ENCODE data around the gene RPL15. TPM values are rescaled to one million over a fixed set of nuclear protein-coding genes. Genes with fewer than 3 reads are reported as not detected.

RPL15 gene
- 1,000 to 10,000 TPM; 2,011 to 2,129 TPM for total RNA-seq
- polyA plus RNA-seq (2013, experiment 1 of 2): 3,347 TPM
- polyA plus RNA-seq (2013, experiment 2 of 2): 3,114 TPM
- long read RNA-seq, experiment 1, transcript RPL15-202 (3 exons, 820 nt): major isoform, 419 of 888 reads
- long read RNA-seq, experiment 1, transcript RPL15-201 (4 exons, 2,730 nt): minor isoform, 272 of 888 reads
- long read RNA-seq, experiment 1, transcript RPL15-208 (4 exons, 1,063 nt): minor isoform, 52 of 888 reads
- long read RNA-seq, experiment 1, transcript RPL15-212 (2 exons, 1,785 nt): minor isoform, 18 of 888 reads
- long read RNA-seq, experiment 1, partial matches to known transcripts: 57 of 888 reads
- long read RNA-seq, experiment 1, other reads (novel, unspliced or antisense): 54 of 888 reads
- long read RNA-seq, experiment 2, transcript RPL15-208 (4 exons, 1,063 nt): minor isoform, 91 of 705 reads
- long read RNA-seq, experiment 2, transcript RPL15-215 (4 exons, 824 nt): minor isoform, 21 of 705 reads
- long read RNA-seq, experiment 2, transcript RPL15-202 (3 exons, 820 nt): minor isoform, 25 of 705 reads
- long read RNA-seq, experiment 2, transcript RPL15-201 (4 exons, 2,730 nt): major isoform, 534 of 705 reads
- long read RNA-seq, experiment 2, partial matches to known transcripts: 2 of 705 reads
- long read RNA-seq, experiment 2, other reads (novel, unspliced or antisense): 22 of 705 reads
- long read RNA-seq, experiment 3, transcript RPL15-208 (4 exons, 1,063 nt): minor isoform, 98 of 2,043 reads
- long read RNA-seq, experiment 3, transcript RPL15-201 (4 exons, 2,730 nt): major isoform, 1,763 of 2,043 reads
- long read RNA-seq, experiment 3, transcript RPL15-215 (4 exons, 824 nt): minor isoform, 44 of 2,043 reads
- long read RNA-seq, experiment 3, transcript RPL15-202 (3 exons, 820 nt): minor isoform, 79 of 2,043 reads
- long read RNA-seq, experiment 3, partial matches to known transcripts: 5 of 2,043 reads
- long read RNA-seq, experiment 3, other reads (novel, unspliced or antisense): 32 of 2,043 reads
- long read RNA-seq, experiment 4, transcript RPL15-201 (4 exons, 2,730 nt): major isoform, 1,223 of 1,631 reads
- long read RNA-seq, experiment 4, transcript RPL15-208 (4 exons, 1,063 nt): minor isoform, 141 of 1,631 reads
- long read RNA-seq, experiment 4, transcript RPL15-215 (4 exons, 824 nt): minor isoform, 149 of 1,631 reads
- long read RNA-seq, experiment 4, transcript RPL15-202 (3 exons, 820 nt): minor isoform, 39 of 1,631 reads
- long read RNA-seq, experiment 4, partial matches to known transcripts: 53 of 1,631 reads
- long read RNA-seq, experiment 4, other reads (novel, unspliced or antisense): 10 of 1,631 reads

DNA sequence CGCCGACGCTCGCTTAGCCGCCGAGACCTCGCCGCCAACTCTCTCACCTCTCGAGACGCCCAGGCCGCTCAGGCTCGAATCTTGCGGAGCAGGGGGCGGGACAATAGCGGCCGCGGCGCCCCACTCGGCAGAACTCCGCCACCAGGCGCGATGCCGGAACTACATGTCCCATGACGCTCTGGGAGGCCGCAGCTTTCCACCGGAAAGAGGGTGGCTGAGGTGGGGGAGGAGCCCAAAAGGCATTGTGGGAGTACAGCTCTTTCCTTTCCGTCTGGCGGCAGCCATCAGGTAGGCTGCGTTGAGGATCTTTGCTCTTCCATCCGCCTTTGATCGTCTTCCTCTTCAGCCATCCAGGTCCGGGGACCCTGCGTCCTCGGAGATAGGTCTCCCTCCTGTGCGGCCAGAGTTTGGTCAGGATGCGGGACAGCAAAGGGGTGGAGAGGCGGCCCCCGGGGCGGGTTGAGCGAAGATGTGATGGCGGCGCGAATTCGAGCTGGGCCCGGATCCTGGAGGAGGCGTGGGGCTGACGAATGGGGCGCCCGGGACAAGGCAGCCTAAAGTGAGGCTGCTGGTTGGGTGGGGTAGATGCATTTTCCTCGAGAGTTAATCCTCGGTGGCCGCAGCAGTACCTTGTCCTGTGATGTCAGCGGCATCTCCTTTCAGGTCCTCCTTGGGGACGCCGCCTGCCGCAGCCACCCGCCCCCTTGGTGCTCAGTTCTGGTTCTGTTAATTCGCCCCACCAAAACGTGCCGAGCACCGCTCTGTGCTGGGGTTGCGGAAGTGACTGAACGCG, at the start of gene RPL15, which contains the start of gene NKIRAS1:
Gene RPL15 (plus strand): TSS at position 247 of the 793 bp plus-strand sequence. CDS start 728 bp downstream, outside the sequence.
Gene NKIRAS1 (minus strand): TSS at position 105 of the 793 bp plus-strand sequence. CDS start 6,086 bp downstream, outside the sequence.
- H3K9me3 Mint-ChIP-seq: no peaks in the 10 kb centered on the region
- 0% methylated on average over 28 to 64 of the region's 64 CpGs for WGBS, 2 experiments (ENCODE audit: insufficient coverage in 1 of 2, insufficient read length in 1 of 2)
- peaks cover 2% of the 10 kb centered on the region for H3K27me3 Mint-ChIP-seq (ENCODE audit: insufficient read depth)
- H3K4me1 ChIP-seq (ENCODE audit: control insufficient read depth, insufficient read depth, low read length): no peaks in the 10 kb centered on the region
- H3K27ac ChIP-seq (ENCODE audit: low read depth, low read length): peak within 1 kb of the TSS; percentile 85
- peaks cover 34% of the 10 kb centered on the region for H3K4me1 Mint-ChIP-seq
- H3K9me3 ChIP-seq (ENCODE audit: control insufficient read depth, low read length): no peaks in the 10 kb centered on the region
- peaks cover 36% of the 10 kb centered on the region for H3K36me3 ChIP-seq (ENCODE audit: control insufficient read depth, insufficient read depth, low read length)
- peaks cover 39% of the 10 kb centered on the region for H3K36me3 Mint-ChIP-seq (ENCODE audit: low read depth)
- TF ChIP-seq, protein P1, sequence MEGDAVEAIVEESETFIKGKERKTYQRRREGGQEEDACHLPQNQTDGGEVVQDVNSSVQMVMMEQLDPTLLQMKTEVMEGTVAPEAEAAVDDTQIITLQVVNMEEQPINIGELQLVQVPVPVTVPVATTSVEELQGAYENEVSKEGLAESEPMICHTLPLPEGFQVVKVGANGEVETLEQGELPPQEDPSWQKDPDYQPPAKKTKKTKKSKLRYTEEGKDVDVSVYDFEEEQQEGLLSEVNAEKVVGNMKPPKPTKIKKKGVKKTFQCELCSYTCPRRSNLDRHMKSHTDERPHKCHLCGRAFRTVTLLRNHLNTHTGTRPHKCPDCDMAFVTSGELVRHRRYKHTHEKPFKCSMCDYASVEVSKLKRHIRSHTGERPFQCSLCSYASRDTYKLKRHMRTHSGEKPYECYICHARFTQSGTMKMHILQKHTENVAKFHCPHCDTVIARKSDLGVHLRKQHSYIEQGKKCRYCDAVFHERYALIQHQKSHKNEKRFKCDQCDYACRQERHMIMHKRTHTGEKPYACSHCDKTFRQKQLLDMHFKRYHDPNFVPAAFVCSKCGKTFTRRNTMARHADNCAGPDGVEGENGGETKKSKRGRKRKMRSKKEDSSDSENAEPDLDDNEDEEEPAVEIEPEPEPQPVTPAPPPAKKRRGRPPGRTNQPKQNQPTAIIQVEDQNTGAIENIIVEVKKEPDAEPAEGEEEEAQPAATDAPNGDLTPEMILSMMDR (conservative IDR thresholded peaks at IDR 0.05): peak; percentile 66
- H3K9ac ChIP-seq (ENCODE audit: extremely low read depth, low read length, poor library complexity, severe bottlenecking): peak within 1 kb of the TSS; percentile 88
- peak; percentile 99 for DNase-seq
- H3K4me3 Mint-ChIP-seq: peak within 1 kb of the TSS; percentile 100
- peak within 1 kb of the TSS; percentile 95 for H3K4me3 ChIP-seq (ENCODE audit: low read length)
- H3K27me3 ChIP-seq (ENCODE audit: control insufficient read depth, insufficient read depth, low read length, poor library complexity, severe bottlenecking): no peaks in the 10 kb centered on the region
- H3K27ac Mint-ChIP-seq: peak within 1 kb of the TSS; percentile 99

DNA sequence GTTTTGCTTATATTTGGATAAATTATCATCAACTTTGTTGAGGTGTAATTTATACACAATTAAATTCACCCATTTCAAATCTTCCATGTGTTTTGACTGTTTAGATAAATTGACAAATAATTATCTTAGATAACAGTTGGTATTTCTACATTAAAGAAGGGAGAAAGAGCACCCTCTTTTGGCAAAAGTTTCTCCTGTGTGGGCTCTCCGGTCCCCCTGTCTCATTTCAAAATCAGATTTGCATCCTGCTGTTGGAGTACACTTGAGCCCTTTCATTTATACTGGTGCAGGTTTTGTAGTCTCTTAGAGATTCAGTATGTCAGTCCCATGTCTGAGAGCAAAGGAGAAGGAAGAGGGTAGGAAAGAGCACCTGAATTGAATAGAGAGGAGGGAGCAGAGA, 49.5 kb upstream of the RPL15 start:
- no peak for DNase-seq
- H3K9me3 ChIP-seq (ENCODE audit: control insufficient read depth, low read length): peaks cover 9% of the 10 kb centered on the region
- peaks cover 12% of the 10 kb centered on the region for H3K4me1 ChIP-seq (ENCODE audit: control insufficient read depth, insufficient read depth, low read length)
- WGBS, 2 experiments (ENCODE audit: insufficient coverage in 1 of 2, insufficient read length in 1 of 2): 92% methylated on average over 1 of the region's 1 CpG; no CpG with 5 or more reads in 1 of the 2 experiments
- H3K36me3 ChIP-seq (ENCODE audit: control insufficient read depth, insufficient read depth, low read length): peaks cover 6% of the 10 kb centered on the region
- Mint-ChIP-seq H3K9me3 (no peaks in the 10 kb centered on the region), H3K27ac (no peak overlapping the region), H3K4me3 (no peak overlapping the region), H3K36me3 (ENCODE audit: low read depth) (peaks cover 10% of the 10 kb centered on the region), H3K4me1 (peaks cover 24% of the 10 kb centered on the region), H3K27me3 (ENCODE audit: insufficient read depth) (no peaks in the 10 kb centered on the region)
- H3K27me3 ChIP-seq (ENCODE audit: control insufficient read depth, insufficient read depth, low read length, poor library complexity, severe bottlenecking): no peaks in the 10 kb centered on the region
- H3K27ac ChIP-seq (ENCODE audit: low read depth, low read length): no peak overlapping the region
- no peak overlapping the region for H3K4me3 ChIP-seq (ENCODE audit: low read length)
- TF ChIP-seq, protein P1 (conservative IDR thresholded peaks at IDR 0.05): peak; percentile 35
- no peak overlapping the region for H3K9ac ChIP-seq (ENCODE audit: extremely low read depth, low read length, poor library complexity, severe bottlenecking)
